Colon (tissue), 2 donors: ENCODE data around the gene RPRD1B.

Experiments used
- FAIRE-seq: peaks from 2 replicates; lab custom pipeline; 2012; peaks lifted over from hg19 to GRCh38; lab: Jason Lieb, UNC
- donor health status: control.
- donor health status: control.

Gene RPRD1B

GRCh38 chr20:38135651-38136420 lies 102.3 kb downstream of the RPRD1B start:
- FAIRE-seq: no peak

- no peak for FAIRE-seq
These were observed 103.1 kb downstream of the RPRD1B start for GRCh38 chr20:38136421-38137245.

- FAIRE-seq: no peak
These were observed 104.0 kb downstream of the RPRD1B start for GRCh38 chr20:38137441-38138037.

- no peak for FAIRE-seq
These were observed 104.7 kb downstream of the RPRD1B start for GRCh38 chr20:38138086-38138778.

GRCh38 chr20:38139156-38139912 lies 105.8 kb downstream of the RPRD1B start:
- FAIRE-seq: no peak

- FAIRE-seq: no peak
These were observed 106.6 kb downstream of the RPRD1B start for GRCh38 chr20:38139977-38140753.

- FAIRE-seq: no peak
These were observed 107.8 kb downstream of the RPRD1B start for GRCh38 chr20:38141204-38141888.
